IPS DF 6.9 (cell line): ENCODE data around the gene MSANTD1.

Experiments
- DNase-seq: peaks from one replicate; pipeline ENCODE4 v3.0.0-alpha.2; 2013; ENCODE audit warnings: low read depth, low spot score
- H3K27ac ChIP-seq: one replicate; pipeline ENCODE4 v1.5.1; 2013; ENCODE audit warnings: low read length, control low read depth
- H3K27me3 ChIP-seq: 2 replicates; pipeline ENCODE4 v1.6.1; 2013; ENCODE audit warnings: mild to moderate bottlenecking, low read length; ENCODE audit not compliant: control insufficient read depth, insufficient read depth
- H3K36me3 ChIP-seq: 2 replicates; pipeline ENCODE4 v1.6.1; 2013; ENCODE audit warnings: low read length; ENCODE audit not compliant: control insufficient read depth, insufficient read depth
- H3K4me1 ChIP-seq: 2 replicates; pipeline ENCODE4 v1.6.1; 2013; ENCODE audit warnings: low read length; ENCODE audit not compliant: control insufficient read depth, insufficient read depth
- H3K4me3 ChIP-seq: 2 replicates; pipeline ENCODE4 v1.5.1; 2013; ENCODE audit warnings: mild to moderate bottlenecking, low read length
- H3K9me3 ChIP-seq: 2 replicates; pipeline ENCODE4 v1.6.1; 2013; ENCODE audit warnings: low read length, inconsistent platforms; ENCODE audit not compliant: control insufficient read depth, insufficient read depth
- WGBS: extraction: QIAGEN DNeasy Blood & Tissue Kit; methylation state at CpG from one replicate; pipeline ENCODE4 v1.1.7; 2013; ENCODE audit warnings: mixed read lengths, missing lambda C conversion rate; ENCODE audit not compliant: insufficient read length, insufficient coverage; 5-methylcytosine and 5-hydroxymethylcytosine counted together

The MSANTD1 gene

GRCh38 chr4:3284734-3285557 is 36.0 kb downstream of the MSANTD1 start:
- no peak overlapping the region for H3K4me3 ChIP-seq
- no peak overlapping the region for H3K27ac ChIP-seq
- H3K9me3 ChIP-seq: no peaks in the 10 kb centered on the region
- no peak for DNase-seq
- no CpG with 5 or more reads among the region's 24 CpGs for WGBS
- no peaks in the 10 kb centered on the region; the same call in 1 of the 2 replicates for H3K36me3 ChIP-seq
- H3K4me1 ChIP-seq: no peaks in the 10 kb centered on the region; the same call in 1 of the 2 replicates
- H3K27me3 ChIP-seq: no peaks in the 10 kb centered on the region

GRCh38 chr4:3285558-3286334 is 36.8 kb downstream of the MSANTD1 start:
- DNase-seq: no peak
- Histone ChIP-seq H3K27me3 (no peaks in the 10 kb centered on the region), H3K9me3 (no peaks in the 10 kb centered on the region), H3K4me3 (no peak overlapping the region), H3K36me3 (no peaks in the 10 kb centered on the region; the same call in 1 of the 2 replicates), H3K27ac (no peak overlapping the region), H3K4me1 (no peaks in the 10 kb centered on the region; the same call in 1 of the 2 replicates)
- no CpG with 5 or more reads among the region's 38 CpGs for WGBS

- H3K27ac ChIP-seq: no peak overlapping the region
- DNase-seq: no peak
Measured at GRCh38 chr4:3286335-3287175, 37.6 kb downstream of the MSANTD1 start.

GRCh38 chr4:3287271-3287971 is 38.5 kb downstream of the MSANTD1 start:
- no peak overlapping the region for H3K4me3 ChIP-seq
- H3K9me3 ChIP-seq: no peaks in the 10 kb centered on the region
- DNase-seq: no peak
- no peaks in the 10 kb centered on the region; the same call in 1 of the 2 replicates for H3K4me1 ChIP-seq
- H3K27me3 ChIP-seq: no peaks in the 10 kb centered on the region
- no peaks in the 10 kb centered on the region; the same call in 1 of the 2 replicates for H3K36me3 ChIP-seq
- no peak overlapping the region for H3K27ac ChIP-seq
- no CpG with 5 or more reads among the region's 14 CpGs for WGBS

More at GRCh38 chr4:3286335-3287175, 37.6 kb downstream of the MSANTD1 start:
- Histone ChIP-seq H3K4me3 (no peak overlapping the region), H3K4me1 (no peaks in the 10 kb centered on the region; the same call in 1 of the 2 replicates), H3K27me3 (no peaks in the 10 kb centered on the region), H3K36me3 (no peaks in the 10 kb centered on the region; the same call in 1 of the 2 replicates), H3K9me3 (no peaks in the 10 kb centered on the region)
- WGBS: no CpG with 5 or more reads among the region's 32 CpGs

GRCh38 chr4:3287972-3288570 is 39.1 kb downstream of the MSANTD1 start:
- DNase-seq: no peak
- H3K27me3 ChIP-seq: no peaks in the 10 kb centered on the region
- no peaks in the 10 kb centered on the region for H3K9me3 ChIP-seq
- H3K36me3 ChIP-seq: no peaks in the 10 kb centered on the region; the same call in 1 of the 2 replicates
- H3K4me1 ChIP-seq: no peaks in the 10 kb centered on the region; the same call in 1 of the 2 replicates
- no peak overlapping the region for H3K27ac ChIP-seq
- no CpG with 5 or more reads among the region's 24 CpGs for WGBS
- H3K4me3 ChIP-seq: no peak overlapping the region

GRCh38 chr4:3288571-3289094 is 39.7 kb downstream of the MSANTD1 start:
- whole genome bisulfite sequencing: no CpG with 5 or more reads among the region's 11 CpGs
- Histone ChIP-seq H3K4me1 (no peaks in the 10 kb centered on the region; the same call in 1 of the 2 replicates), H3K27me3 (no peaks in the 10 kb centered on the region), H3K27ac (no peak overlapping the region), H3K36me3 (no peaks in the 10 kb centered on the region; the same call in 1 of the 2 replicates), H3K4me3 (no peak overlapping the region), H3K9me3 (no peaks in the 10 kb centered on the region)
- no peak for DNase-seq

GRCh38 chr4:3290476-3290875 is 41.5 kb downstream of the MSANTD1 start:
- no CpG with 5 or more reads among the region's 11 CpGs for WGBS
- Histone ChIP-seq H3K27ac (no peak overlapping the region), H3K27me3 (no peaks in the 10 kb centered on the region), H3K4me3 (no peak overlapping the region), H3K4me1 (peaks cover 1% of the 10 kb centered on the region; the same call in 1 of the 2 replicates), H3K9me3 (no peaks in the 10 kb centered on the region), H3K36me3 (no peaks in the 10 kb centered on the region; the same call in 1 of the 2 replicates)
- no peak for DNase-seq

- WGBS: no CpG with 5 or more reads among the region's 9 CpGs
- no peak for DNase-seq
- H3K9me3 ChIP-seq: no peaks in the 10 kb centered on the region
- H3K4me1 ChIP-seq: peaks cover 1% of the 10 kb centered on the region; the same call in 1 of the 2 replicates
- H3K27ac ChIP-seq: no peak overlapping the region
- H3K4me3 ChIP-seq: no peak overlapping the region
- no peaks in the 10 kb centered on the region; the same call in 1 of the 2 replicates for H3K36me3 ChIP-seq
- no peaks in the 10 kb centered on the region for H3K27me3 ChIP-seq
Measured at GRCh38 chr4:3290889-3291321, 41.9 kb downstream of the MSANTD1 start.

- Histone ChIP-seq H3K4me1 (peaks cover 1% of the 10 kb centered on the region; the same call in 1 of the 2 replicates), H3K4me3 (peak overlapping the region; percentile 72; the same call in 1 of the 2 replicates), H3K27ac (no peak overlapping the region), H3K27me3 (no peaks in the 10 kb centered on the region), H3K9me3 (no peaks in the 10 kb centered on the region), H3K36me3 (no peaks in the 10 kb centered on the region; the same call in 1 of the 2 replicates)
- WGBS: no CpG with 5 or more reads among the region's 24 CpGs
- no peak for DNase-seq
Measured at GRCh38 chr4:3291411-3291968, 42.5 kb downstream of the MSANTD1 start.
